GM12874 (cell line): ENCODE measurements around the gene GOLGA2.

Source experiments
- CTCF ChIP-seq: IDR thresholded peaks from 2 replicates; pipeline ENCODE4 v1.5.1; 2011; ENCODE audit warnings: low read depth, mild to moderate bottlenecking, control low read depth, low read length, moderate library complexity; ENCODE audit not compliant: insufficient read depth

The GOLGA2 gene

DNA sequence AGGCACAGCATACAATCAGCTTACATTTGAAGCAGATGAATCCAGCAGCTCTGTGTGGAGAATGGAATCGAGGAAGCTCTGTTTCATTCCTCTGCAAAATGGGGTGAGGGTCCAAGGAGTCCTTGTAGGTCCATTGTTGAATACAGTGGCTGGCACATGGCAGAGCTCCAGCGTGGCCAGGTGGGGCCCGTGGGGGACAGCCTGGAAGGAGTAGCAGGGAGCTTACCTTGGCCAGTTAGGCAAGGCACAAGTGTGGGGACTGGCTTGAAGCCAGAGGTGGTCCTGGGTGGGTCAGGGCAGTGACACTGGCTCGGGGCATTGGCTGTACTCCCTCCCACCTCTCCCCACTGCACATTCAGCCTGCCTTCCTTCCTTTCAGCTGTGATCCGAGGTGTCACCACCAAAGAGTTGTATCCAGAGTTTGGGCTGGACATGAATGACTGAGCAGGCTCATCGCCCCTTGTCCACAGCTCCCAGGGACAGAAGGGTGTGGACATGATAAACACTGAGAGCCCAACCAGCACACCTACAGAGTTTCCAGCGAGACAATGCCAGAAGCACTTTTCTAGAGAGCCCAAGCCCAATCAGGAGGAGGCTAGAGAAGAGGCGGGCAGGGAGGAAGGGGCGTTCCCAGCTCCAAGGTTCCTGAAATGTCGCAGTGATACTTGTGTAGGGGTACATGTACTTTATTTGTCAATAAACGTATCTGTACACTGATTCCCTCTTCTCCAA lies 12.6 kb upstream of the GOLGA2 start:
- TF ChIP-seq CTCF = no peak

DNA sequence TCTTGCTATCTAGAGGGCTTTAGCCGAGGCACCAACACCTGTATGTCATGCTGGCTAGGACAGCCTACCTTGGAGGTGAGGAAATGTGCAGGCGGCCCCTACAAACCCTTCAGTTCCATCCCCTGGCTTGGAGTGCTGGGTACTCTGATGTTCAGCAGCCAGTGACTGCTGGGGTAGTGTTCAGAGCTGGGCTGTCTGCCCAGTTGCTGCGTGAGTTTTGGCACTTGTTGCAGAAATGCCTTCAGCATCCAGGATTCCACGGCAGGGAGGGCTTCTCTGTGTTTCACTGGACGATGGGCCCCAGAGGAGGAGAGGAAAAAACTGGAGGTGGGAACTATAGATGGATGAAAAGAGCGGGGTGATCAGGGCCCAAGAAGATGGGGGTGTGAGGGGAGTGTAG lies 10.6 kb upstream of the GOLGA2 start:
- no peak for TF ChIP-seq CTCF

DNA sequence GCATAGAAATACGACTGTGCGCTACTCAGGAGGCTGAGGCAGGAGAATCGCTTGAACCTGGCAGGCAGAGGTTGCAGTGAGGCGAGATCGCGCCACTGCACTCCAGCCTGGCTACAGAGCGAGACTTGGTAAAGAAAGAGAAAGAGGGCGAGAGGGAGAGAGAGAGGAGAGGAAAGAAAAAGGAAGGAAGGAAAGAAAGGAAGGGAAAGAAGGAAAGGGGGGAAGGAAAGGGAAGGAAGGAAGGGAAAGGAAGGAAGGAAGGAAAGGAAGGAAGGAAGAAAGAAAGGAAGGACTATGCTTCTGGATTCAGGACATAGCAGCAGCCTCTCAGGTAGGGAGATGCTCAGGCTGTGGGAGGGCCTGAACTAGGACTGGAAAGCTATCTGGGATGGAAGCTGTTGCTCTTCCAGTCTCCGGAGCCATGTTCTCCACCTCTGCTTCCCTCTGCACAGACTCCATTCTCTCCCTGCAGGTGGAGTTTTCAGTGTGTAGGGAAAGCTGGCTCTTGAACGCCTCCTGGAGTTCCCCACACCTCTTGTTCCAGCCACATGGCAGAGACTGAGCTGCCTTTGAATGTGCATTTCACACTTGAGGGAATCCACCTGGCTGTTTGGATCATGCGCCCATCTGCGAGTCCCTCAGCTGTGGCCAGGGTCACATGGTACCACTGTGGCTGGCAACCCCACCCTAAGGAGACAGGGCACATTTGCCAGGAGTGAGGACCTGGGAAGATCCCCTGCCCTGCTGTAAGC lies 9.4 kb upstream of the GOLGA2 start:
- TF ChIP-seq CTCF = no peak

DNA sequence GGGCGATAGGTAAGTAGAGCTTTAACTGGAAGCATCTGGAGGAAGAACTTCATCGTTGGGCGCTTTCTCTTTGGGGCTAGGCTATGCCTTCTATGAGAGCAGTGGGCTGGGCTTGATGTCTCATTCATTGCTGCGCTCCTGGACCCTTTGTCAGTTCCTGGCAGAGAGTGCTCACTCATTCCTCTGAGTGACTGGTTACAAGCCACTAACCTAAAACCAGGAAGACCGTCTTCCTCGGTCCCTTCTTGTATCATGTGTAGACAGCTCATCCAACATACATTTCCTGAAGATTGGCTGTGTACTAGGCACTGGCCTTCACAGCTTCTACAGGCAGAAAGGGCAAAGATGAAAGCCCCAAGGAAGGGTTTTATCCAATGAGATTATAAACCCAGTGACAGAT lies 6.7 kb upstream of the GOLGA2 start:
- no peak for TF ChIP-seq CTCF

DNA sequence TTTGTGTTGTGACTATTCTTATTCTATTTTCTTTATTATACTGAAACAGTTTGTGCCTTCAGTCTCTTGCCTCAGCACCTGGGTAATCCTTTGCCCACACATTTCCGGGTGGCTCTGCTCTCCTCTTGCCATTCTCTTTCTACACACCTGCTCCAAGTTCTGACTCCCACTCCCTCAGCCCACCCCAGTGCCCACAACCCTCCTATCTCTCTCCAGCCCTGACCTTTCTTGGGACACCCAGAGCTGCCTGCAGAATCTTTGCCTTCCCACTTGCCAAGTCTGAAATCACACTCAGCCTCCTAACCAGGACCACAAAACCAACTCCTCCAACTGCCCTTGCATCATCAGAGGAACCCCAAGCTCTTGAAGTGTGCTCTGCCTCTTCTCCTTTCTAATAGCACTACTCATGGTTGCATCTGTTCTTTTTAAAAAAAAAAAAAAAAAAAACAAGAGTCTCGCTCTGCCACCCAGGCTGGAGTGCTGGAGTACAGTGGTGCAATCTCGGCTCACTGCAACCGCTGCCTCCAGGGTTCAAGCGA lies 4.3 kb upstream of the GOLGA2 start:
- TF ChIP-seq CTCF = no peak

- TF ChIP-seq CTCF = no peak
These were observed 915 bp upstream of the GOLGA2 start for GRCh38 chr9:128276574-128277270.

- no peak for TF ChIP-seq CTCF
These were observed 284 bp upstream of the GOLGA2 start, which contains the start of gene SWI5 for GRCh38 chr9:128276008-128276573. TSS of gene SWI5 (plus strand) at chr9:128276276.
